GM21619 (cell line): Measurements from ENCODE around the gene NPIPB8.
"Not testable (repeated sequence)": the region's sequence is repeated elsewhere in the genome, so short reads cannot be mapped to it uniquely, and the experiment has no call there.

Experiments used
- ATAC-seq: cut with Tn5 transposase; IDR thresholded peaks from one replicate; pipeline ENCODE4 v1.9.1; 2021; ENCODE audit not compliant: unreplicated experiment

NPIPB8 gene

DNA sequence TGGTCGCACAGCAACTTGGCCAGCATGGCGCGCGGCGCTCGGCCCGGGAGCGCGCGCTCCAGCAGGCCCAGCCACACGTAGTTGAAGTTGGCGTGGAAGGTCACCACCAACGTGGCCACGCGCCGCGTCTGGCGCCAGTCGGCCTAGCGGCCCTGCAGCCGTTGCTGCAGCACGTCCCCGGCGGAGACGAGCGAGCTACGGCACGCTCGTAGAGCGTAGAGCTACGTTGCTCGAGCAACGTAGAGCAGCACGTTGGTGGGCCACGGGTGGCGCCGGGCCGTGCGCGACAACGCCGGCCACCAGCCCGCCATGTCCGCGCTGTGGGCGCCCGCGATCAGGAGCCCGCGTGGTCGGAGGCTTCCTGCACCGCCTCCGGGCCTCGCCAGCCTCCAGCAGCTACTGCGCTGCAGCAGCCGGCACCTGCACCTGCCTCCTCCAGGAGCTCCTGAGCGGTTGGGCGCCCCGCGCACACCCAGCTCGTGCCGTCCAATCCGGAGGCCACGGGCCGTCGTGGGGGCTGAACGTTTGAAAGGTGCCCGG, 14.6 kb upstream of the NPIPB8 start:
- no peak for ATAC-seq

DNA sequence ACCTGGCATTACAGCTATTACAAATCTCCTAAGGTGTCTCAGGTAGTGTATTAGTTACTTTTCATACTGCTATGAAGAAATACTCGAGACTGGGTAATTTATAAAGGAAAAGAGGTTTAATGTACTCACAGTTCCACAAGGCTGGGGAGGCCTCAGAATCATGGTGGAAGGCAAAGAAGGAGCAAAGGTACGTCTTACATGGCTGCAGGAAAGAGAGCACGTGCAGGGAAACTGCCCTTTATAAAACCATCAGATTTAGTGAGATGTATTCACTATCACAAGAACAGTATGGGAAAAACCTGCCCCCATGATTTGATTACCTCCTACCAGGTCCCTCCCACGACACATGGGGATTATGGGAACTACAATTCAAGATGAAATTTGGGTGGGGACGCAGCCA, 7.0 kb upstream of the NPIPB8 start:
- not testable (repeated sequence) for ATAC-seq

DNA sequence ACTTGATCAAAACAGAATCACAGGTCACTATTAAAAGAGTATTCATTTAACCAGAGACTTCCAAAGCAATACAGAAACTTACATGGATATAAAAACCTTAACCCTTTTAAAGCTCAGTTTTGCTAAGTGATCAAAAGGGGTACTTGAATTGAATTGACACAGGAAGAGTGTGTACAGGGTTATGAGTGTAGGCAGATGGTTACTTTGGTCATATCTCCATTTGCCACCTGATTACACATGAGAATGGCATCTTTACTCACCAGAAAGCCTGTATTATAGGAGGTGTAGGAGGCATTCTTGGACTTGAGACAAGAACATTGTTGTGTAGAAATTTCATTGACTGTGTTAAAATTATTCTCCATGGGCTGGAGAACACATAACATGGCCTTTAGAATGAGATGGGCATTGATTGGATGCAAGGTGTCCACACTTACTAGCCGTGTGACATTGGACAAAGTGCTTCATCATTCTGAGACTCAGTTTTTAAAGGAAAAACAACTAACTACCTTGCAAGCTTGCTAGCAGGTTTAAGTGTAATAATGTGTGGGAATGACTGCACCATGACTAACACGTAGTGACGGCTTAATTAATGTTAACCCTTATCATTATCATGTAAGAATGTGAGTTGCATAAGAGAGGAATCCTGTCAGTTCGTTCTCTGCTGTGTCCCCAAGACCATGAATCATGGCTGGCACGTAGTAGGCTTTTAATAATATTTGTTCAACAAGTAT, 1.6 kb upstream of the NPIPB8 start:
- not testable (repeated sequence) for ATAC-seq

DNA sequence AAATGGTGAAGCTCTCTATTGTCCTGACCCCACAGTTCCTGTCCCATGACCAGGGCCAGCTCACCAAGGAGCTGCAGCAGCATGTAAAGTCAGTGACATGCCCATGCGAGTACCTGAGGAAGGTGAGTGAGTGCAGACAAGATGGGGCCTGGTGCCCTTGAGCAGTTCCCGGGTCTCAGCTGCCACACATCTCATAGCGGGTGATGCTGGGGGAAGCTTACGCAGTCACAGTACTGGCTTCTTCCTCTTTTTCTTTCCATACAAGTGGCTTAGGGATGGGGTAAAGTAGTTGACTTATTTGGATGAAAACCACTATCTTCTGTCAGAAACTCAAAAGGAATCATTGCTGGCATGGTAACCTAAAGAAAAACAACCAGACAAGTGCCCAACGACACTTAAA, 494 bp downstream of the NPIPB8 start:
- ATAC-seq: not testable (repeated sequence)

DNA sequence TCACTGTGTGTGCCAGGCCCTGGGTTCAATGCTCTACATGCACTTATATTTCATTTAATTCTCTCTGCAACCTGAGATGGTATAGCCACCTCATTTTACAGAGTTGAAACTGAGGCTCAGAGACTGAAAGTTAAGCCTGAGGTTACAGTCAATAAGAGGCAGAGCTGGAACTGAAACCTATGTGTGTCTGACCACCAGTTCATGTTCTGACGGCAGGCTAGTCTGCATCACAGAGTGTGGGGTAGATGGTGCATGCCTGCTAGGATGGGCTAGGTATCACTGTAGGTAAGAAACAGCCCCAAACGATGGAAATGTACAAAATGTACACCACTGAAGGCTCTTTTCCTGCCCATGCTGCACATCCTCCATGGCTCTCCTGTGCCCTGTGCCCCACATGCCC, 2.1 kb downstream of the NPIPB8 start:
- ATAC-seq: not testable (repeated sequence)

DNA sequence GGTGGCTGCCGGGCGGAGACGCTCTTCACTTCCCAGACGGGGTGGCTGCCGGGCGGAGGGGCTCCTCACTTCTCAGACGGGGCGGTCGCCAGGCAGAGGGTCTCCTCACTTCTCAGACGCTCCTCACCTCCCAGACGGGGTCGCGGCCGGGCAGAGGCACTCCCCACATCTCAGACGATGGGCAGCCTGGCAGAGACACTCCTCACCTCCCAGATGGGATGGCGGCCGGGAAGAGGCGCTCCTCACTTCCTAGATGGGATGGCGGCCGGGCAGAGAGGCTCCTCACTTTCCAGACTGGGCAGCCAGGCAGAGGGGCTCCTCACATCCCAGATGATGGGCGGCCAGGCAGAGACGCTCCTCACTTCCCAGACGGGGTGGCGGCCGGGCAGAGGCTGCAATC, 28.4 kb downstream of the NPIPB8 start:
- not testable (repeated sequence) for ATAC-seq

DNA sequence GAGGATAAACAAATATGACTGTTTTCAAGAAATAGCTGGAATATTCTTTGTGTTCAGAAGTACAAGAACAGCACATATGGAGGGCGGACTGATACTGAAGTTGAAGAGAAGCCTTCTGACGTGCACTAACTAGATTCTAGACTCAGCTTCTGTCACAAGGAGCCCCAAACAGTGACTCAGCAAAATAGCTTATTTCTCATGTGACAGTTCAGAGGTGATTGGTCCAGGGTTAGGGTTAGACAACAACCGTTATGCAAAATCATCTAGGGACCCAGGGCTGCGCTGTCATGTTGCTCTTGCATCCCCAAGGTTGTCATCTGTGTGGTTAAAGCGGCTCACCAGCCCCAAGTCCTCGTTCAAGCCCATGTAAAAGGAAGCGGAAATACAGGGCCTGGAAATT, 29.6 kb downstream of the NPIPB8 start:
- not testable (repeated sequence) for ATAC-seq

DNA sequence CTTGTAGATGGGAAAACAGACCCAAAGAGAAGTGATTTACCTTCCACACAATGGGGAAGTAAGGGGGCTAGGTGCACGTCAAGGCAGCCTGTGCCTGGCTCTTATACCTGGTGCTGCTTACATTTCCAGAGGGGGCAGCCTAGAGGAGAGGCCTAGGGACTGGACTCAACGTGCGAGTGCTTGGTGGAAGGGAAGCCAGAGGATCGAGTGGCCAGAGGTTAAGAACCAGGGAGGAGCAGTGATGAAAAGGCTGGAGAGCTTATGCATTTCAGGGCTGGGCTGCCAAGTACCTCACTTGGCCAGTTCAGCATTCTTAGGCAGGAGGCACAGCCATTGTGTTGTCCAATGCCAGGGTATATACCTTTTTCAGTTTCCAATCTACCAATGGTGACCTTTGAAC, 30.3 kb downstream of the NPIPB8 start:
- ATAC-seq: not testable (repeated sequence)

DNA sequence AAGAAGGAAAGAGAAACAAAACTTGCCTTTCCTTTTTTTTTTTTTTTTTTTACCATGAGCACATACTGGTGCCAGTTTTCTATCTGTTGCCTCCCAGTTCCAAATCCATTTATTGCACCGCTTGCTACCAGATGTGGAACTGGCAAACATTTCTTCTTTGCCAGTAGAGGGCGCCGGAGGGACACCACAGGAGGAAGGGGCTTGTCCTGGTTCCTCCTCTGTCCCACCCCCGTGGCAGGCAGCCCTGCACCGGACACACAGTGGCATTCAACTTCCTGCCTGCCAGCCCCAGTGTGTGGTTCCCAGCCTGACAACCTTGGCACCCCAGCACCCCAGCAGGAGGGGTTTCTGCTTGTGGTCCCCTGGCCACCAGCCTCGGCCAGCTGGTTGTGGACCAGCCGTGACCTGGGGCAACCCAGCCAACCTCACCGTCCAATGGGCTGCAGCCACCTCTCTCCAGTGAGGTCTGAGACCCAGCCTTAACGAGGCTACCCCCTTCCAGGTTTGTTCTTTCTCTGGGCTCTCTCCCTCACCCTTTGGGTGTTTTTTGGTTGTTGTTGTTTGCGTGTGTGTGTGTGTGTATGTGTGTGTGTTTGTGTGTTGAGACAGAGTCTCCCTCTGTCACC, 50.6 kb downstream of the NPIPB8 start:
- ATAC-seq: not testable (repeated sequence)

DNA sequence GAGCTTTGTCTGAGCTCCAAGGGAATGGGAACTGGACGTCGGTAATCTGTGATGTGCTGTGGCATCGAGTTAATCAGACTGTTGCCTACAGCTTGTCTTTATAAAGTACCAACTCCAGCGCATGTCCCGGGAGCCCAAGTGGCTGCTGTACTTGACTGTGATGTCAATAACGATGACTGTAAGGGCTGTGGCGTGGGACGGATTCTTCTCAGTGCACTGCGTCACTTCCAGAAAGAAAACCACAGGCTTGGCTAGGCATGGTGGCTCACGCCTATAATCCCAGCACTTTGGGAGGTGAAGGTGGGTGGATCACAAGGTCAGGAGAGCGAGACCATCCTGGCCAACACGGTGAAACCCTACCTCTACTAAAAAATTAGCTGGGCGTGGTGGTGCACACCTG, 51.6 kb downstream of the NPIPB8 start:
- not testable (repeated sequence) for ATAC-seq

DNA sequence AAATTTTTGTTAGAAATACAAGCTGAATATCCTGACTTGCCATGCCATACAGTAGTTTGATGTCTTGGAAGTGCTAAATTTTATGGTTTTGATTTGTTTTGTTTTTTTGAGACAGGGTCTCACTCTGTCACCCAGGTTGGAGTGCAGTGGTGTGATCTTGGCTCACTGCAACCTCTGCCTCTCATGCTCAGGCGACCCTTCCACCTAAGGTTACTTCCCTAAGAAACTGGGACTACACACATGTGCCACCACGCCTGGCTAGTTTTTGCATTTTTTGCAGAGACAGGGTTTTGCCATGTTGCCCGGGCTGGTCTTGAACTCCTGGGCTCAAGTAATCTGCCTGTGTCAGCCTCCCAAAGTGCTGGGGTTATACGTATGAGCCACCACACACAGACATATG, 53.9 kb downstream of the NPIPB8 start:
- not testable (repeated sequence) for ATAC-seq

DNA sequence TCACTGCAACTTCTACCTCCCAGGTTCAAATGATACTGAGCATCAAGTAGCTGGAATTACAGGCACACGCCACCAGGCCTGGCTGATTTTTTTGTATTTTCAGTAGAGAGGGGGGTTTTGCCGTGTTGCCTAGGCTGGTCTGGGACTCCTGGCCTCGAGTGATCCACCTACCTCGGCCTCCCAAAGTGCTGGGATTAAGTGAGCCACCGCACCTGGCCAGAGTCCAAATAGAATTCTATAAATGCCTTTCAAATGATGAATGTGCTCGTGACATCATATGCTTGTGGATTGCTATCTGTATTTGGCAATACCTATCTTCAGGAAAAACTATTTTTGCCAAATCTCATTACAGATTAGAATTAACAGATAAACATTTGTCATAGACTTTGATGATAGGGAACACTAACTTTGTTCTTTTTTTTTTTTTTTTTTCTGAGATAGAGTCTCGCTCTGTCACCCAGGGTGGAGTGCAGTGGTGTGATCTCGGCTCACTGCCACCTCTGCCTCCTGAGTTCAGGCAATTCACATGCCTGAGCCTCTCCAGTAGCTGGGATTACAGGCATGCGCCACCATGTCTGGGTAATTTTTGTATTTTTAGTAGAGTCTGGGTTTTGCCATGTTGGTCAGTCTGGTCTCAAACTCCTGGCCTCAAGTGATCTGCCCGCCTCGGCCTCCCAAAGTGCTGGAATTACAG, 55.5 kb downstream of the NPIPB8 start:
- not testable (repeated sequence) for ATAC-seq

DNA sequence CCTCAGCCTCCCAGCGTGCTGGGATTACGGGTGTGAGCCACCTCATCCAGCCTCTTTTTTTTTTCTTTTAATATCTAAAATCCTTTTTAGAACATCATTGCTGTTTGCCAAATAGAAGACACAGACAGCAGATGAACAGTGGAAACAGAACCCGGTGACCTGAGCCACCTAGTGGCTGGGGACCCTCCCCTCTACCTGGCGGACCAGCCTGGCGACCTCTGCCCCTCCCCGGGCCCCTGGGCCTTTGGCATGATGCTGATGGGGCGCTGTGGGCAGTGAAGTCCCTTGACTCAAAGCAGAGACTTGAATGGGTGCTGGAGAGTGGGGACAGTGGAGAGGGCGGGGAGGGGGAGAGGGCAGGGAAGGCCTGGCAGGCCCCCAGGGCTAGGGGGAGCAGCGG, 61.9 kb downstream of the NPIPB8 start:
- ATAC-seq: not testable (repeated sequence)

DNA sequence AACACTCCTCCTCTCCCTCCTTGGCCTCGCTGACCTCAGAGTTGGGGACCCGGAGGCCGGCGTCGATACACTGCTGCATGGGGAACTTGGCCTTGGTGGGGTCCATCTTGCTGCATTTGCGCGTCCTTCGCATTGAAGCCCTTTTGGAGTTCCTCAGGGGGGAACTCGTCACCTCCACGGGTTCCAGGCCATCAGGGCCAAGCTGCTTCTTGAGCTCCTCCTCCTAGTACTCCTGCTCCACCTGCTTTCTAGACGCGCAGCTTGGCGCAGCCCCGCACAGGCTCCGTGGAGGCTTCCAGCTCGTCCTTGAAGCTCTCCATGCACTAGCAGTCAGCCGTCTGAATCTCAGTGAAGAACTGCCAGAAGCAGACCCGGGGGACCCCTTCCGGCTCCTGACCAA, 62.5 kb downstream of the NPIPB8 start:
- ATAC-seq: not testable (repeated sequence)

DNA sequence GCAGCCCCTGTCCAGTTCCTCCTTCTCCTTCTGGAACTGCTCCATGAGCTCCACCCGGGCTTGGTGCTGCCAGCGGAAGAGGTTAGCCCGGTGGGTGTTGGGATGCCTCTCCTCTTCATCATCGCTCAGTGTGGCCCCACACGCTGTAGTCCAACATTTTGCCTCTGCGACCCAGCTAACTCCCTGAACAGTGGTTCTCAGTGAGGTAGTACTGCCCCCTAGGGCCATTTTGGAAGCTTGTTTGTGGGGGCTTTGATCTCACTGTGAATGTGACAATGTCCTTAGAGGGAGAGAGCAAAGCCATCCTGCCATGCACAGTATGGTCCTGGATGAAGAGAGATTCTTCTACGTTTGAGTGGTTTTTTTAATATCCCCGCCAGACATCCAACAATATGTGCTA, 63.5 kb downstream of the NPIPB8 start:
- not testable (repeated sequence) for ATAC-seq

DNA sequence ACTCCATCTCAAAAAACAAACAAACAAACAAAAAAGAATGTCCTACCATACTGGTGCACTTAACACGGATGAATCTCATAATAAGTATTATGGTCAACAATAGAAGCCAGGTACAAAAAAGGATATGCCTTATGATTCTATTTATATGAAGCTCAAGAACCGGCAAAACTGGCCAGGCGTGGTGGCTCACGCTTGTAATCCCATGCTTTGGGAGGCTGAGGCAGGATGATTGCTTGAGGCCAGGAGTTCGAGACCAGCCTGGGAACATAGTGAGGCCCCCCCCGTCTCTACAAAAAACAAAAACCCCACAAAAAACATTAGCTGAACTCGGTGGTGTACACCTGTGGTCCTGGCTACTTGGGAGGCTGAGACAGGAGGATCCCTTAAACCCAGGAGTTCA, 66.4 kb downstream of the NPIPB8 start:
- not testable (repeated sequence) for ATAC-seq
